Anterior cingulate cortex (tissue), 58 donors: ENCODE data around the gene SHC1.

Experiments
- DNase-seq, 58 donors: peaks; one replicate each; lab custom pipeline; 2025; lab: John Stamatoyannopoulos, UW

The SHC1 gene

GRCh38 chr1:154974808-154975408, 4.4 kb upstream of the SHC1 start:
- peak in 55 of 58 donors; percentile 82 to 100 (median 93) for DNase-seq

GRCh38 chr1:154974102-154974807, 3.7 kb upstream of the SHC1 start, which contains the start of gene CKS1B:
Gene CKS1B (plus strand): TSS chr1:154974681. CDS start chr1:154974746, 65 bp downstream.
- DNase-seq, result peak; percentile 92 to 100 (median 98)

DNA sequence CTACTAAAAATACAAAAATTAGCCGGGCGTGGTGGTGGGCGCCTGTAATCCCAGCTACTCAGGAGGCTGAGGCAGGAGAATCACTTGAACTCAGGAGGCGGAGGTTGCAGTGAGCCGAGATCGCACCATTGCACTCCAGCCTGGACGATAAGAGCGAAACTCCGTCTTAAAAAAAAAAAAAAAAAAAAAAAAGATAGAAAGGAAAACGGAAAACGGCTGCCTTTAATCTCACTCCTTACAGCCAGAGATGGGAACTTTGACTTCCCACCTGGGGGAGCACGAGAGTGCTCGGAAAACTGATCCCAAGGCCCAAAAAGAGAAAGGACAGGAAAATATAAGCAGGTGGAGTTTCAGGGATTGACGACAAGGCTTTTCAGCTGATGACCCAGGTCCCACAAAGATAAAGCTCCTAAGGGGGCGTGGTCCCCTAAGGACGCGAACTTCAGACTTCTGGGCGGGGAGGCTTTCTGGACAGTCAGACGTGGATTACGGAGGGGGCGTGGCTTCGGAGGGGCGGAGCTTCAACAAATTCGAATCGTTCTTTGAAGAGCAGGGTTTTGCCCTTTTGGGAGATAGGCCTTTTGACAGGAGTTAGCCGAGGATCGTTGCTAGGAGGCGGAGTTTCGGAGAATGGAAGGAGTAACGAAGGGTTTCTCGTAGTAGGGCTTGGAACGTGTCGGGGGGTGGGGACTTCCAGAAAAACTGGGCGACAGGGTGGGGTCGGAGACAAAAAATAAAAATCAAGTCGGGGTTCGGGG, 3.0 kb upstream of the SHC1 start:
- peak in 55 of 58 donors; percentile 41 to 85 (median 71) for DNase-seq

DNA sequence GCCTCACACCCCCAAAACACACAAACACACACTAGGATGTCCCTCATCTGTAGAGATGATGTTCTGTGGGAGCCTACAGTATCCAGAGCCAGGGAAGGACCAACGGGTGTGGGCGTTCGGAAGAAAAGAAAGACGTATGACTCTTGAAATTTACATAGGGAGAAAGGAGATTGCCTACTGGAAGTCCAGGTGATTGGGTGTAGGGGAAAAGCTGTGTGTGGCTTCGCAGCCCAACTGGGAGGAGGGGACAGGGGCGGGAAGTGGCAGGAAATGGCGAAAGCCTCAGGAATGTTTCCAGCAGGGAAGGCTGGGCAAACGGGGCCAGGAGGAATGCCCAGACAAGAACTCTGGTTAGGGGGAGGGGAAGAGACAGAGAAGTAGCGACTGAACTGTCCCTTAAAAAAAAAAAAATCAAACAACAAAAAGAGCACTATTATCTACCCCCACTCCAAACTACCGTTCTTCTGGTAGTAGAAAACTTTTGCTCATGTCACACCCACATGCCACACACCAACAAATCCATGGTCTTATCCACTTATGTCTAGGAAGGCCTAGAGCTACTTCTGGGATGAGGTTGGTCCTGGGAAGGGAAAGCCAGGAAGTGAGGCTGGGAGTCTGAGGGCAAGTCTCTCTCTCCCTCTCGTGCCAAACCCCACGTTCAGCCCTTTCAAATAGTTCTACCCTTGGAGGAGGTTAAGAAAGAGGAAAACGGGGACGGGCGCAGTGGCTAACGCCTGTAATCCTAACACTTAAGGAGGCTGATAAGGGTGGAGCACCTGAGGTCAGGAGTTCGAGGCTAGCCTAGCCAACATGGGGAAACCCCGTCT, 2.2 kb upstream of the SHC1 start:
- peak in 29 of 58 donors; percentile 7 to 65 (median 19) for DNase-seq

DNA sequence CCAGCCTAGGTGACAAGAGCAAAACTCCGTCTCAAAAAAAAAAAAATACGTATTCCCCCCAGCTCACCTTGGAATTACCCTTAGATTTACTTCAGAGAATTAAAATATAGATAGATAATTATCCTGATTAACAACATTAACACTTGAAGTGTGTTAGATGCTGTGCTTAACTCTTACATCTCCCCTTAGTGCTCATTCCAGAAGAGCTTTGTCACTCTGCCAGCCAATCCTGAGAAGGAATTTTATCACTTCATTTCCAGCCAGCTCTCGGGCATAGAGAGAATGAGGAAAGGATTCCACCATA, 1.6 kb upstream of the SHC1 start:
- no peak for DNase-seq

DNA sequence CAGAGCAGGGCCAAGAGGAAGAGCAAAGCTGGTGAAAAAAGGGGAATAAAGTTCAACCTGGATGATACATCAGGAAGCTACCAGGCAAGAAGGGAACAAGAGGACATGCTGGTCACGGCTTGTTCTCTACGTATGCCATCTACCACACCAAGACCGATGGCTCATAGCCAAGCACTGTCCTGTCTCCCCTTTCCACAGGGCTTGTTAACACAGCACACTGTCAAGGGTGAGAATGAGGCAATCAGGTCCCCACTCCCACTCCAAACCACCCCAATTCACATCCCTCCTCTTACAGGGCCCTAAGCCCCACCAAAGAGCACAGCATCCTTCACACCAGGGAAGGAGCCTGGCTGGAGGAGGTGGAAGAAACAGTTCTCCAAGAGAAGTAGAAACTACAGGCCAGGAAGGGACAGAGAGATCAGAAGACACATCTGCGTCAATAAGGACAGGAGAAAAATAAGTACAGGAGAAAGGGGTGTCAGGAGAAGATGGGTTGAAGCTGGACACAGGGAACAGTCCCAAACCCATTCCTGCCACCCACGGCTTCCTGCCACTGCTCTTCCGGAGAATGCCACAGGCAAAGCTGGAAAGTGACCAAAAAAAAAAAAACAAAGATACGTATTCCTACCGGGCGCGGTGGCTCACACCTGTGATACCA, 923 bp upstream of the SHC1 start:
- DNase-seq, result no peak

DNA sequence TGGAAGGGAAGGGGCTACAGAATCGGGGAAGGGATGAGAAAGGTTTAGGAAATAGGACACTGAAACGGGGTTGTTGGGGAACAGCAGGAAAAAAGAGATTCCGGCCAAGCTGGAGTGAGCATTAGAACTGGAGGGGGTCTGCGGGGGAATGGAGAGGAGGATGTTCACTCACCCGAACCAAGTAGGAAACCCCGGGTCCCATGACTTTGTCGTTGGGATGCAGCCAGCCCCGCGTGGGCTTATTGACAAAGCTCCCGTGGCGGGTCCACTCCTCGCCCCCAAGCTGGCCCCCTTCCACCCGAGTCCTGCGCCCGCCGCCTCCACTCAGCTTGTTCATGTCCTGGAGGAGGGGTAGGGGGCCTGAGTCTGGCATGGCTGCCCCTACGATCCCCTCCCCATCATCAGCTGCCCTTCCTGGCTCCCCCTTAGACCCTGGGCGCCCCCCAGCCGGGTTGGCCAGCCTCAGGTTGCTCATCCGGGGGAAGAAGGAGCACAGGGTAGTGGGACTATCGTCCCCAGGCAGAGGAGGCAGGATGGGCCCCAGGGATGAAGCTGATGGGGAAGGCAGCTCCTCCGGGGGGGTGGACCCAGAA, 591 bp downstream of the SHC1 start:
- DNase-seq, result peak in 14 of 58 donors; percentile 7 to 66 (median 22)

DNA sequence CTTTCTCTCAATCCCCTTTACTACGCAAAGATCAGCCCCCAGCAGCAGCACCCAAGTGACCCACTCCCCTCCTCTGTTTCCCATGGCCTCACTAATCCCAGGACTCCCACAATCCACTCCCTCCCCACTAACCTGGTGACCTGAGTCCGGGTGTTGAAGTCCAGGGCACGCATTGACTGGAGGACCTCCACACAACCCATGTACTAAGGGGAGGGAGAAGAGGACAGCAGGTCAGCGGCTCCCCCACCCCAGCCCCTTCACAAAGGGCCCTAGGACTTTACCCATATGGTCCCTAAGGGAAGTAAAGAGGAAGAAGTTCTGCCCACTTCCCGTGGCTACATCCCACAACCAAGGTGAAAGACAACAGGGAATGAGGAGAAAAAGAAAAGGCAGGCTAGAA, 1.3 kb downstream of the SHC1 start:
- no peak for DNase-seq

- no peak for DNase-seq
Measured at GRCh38 chr1:154968731-154969130, 1.8 kb downstream of the SHC1 start.

DNA sequence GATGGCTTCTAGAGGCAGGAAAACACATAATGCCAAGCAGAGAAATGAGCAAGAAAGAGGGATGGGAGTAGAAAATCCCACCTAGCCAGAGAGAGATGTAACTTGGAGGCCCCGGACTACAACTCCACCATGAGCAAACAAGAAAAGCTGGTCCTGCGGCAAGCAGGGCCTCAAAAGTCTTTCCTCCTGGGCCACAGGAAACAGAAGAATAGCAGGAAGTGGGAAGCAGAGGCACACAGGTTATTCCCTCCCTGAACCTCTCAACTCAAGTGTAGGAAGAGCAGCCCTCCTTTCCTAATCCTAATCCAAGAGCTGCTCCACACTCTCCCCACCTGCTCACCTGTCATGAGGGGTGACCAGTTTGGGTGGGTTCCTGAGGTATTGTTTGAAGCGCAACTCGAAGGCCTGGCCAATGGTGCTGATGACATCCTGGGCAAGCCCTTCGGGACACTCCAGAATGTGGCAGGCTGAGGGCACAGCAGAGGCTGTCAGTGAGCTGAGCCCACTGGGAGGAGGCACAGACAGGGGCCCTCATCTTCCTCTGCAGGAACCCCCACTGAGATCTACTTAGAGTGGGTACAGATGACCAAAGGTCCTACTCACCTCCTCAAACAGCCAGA, 3.1 kb downstream of the SHC1 start:
- no peak for DNase-seq

DNA sequence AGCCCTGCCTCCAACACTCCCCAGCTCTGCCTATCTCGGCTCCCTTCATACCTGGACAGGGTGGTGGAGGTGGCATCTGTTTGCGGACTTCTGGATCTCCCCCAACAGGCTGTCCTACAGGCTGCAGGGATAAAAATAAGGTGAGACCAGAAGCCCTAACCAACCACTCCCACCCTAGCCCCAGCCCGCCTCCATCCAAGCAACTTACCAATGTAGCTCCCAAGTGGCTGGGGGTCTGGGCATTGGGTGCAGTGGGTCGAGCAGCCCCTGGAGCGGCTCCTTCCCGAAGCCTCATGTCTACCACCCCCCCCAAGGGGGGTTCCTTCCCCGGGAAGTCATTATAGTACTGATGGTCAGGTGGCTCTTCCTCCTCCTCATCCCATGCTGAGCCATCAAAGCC, 4.4 kb downstream of the SHC1 start:
- no peak for DNase-seq

GRCh38 chr1:154964359-154964758, 6.2 kb downstream of the SHC1 start:
- no peak for DNase-seq

- no peak for DNase-seq
Measured at GRCh38 chr1:154963643-154964042, 6.9 kb downstream of the SHC1 start.

DNA sequence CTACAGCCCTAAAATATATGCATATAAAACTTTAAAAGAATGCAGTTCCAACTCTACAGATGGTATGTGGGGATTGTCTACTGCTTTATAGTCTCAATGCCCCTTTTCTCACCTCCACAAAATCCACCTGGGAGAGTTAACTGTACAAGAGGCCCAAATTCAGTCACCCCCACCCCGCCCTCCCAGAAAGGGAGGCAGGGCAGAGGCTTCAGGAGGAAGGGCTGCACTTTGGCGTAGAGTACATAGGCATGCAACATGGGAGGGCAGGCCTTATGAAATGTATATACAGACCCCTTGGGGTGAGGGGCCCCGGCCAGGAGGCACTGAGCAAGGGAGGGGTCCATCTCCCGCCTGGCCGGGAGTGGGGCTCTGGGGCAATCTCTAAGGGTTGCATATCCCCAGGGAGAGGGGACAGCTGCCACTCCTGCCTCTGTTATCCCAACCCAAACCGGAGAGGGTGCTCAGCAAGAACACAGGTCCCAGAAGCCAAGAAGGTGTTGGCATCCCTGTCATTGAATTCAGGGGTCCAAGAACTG, 7.7 kb downstream of the SHC1 start:
- no peak for DNase-seq

- peak in 7 of 58 donors; percentile 10 to 54 (median 44) for DNase-seq
Measured at GRCh38 chr1:154962156-154962749, 8.3 kb downstream of the SHC1 start.

- peak in 57 of 58 donors; percentile 31 to 89 (median 72) for DNase-seq
Measured at GRCh38 chr1:154961207-154962155, 9.1 kb downstream of the SHC1 start, which contains the start of gene PYGO2. Gene PYGO2 (minus strand): TSS chr1:154961782. CDS start chr1:154961576, 206 bp downstream.

GRCh38 chr1:154960446-154961136, 10.0 kb downstream of the SHC1 start:
- DNase-seq, result no peak
